ENCODE results near the gene FBLN1.
"Not testable (repeated sequence)": the region's sequence is repeated elsewhere in the genome, so short reads cannot be mapped to it uniquely, and the experiment has no call there.

The FBLN1 gene

DNA sequence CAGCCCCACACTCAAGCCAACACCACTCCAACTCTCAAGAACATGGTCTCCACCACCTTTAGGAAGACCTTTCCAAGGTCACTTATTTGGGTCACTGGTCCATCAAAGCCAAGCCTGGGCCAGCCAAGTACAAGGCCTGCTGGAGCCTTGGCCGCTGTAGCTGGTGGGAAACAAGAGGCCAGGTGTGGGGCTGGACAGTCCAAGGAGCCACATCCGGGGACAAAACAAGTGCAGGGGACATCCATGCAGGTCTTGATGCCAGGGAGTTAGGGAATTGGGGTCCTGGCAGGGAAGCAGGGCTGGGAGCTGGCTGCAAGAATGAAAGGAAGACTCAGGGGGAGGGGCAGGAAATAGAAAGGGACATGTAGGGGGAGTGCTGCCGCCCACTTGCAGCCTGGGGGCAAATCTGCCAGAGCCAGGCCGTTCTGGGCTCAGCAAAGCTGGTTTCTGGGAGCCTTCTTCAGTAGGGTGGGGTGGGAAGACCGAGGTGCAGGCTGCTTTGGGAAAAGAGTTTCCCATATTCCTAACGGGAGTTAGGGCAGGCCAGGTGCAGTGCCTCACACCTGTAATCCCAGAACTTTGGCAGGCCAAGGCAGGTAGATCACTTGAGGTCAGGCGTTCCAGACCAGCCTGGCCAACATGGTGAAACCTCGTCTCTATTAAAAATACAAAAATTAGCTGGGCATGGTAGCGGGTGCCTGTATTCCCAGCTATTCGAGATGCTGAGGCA is 99.5 kb downstream of the FBLN1 start:
- Histone ChIP-seq H4K8ac (ENCODE audit: low read depth, low read length) (no peak overlapping the region), H3K36me3 (ENCODE audit: control insufficient read depth in 1 of 2, insufficient read depth in 2 of 2, low read length in 2 of 2) (peaks cover 29 to 39% of the 10 kb centered on the region in 2 experiments), H2AK5ac (ENCODE audit: low read length) (no peak overlapping the region), H3K27me3 (ENCODE audit: insufficient read depth, low read length) (no peaks in the 10 kb centered on the region), H2BK120ac (ENCODE audit: insufficient read depth, low read length, poor library complexity) (no peak overlapping the region), H3K18ac (ENCODE audit: low read length) (no peak overlapping the region), H2AFZ (ENCODE audit: insufficient read depth, low read length, poor library complexity) (no peak overlapping the region), H3K9me3 (ENCODE audit: insufficient read depth, low read depth, low read length) (peaks cover 8% of the 10 kb centered on the region), H3K4me2 (ENCODE audit: low read length) (peak overlapping the region; percentile 17), H2BK5ac (ENCODE audit: low read depth, low read length, poor library complexity) (no peak overlapping the region), H4K12ac (ENCODE audit: low read depth, low read length) (no peak overlapping the region), H3K4me1 (ENCODE audit: control insufficient read depth in 1 of 2, insufficient read depth in 2 of 2, low read length in 2 of 2) (peaks cover 12 to 16% of the 10 kb centered on the region in 2 experiments), H2BK12ac (ENCODE audit: low read length) (peak overlapping the region; percentile 10), H3K79me2 (ENCODE audit: control insufficient read depth, insufficient read depth, low read length, poor library complexity) (no peaks in the 10 kb centered on the region), H4K91ac (ENCODE audit: low read depth, low read length) (peak overlapping the region; percentile 50), H3K4me3 (ENCODE audit: low read depth, low read length) (no peak overlapping the region), H3K14ac (ENCODE audit: low read length) (peak overlapping the region; percentile 29), H3K23ac (ENCODE audit: low read length) (no peak overlapping the region), H3K4ac (ENCODE audit: low read depth, low read length) (no peak overlapping the region), H3K9ac (ENCODE audit: low read length) (no peak overlapping the region), H3K27ac (ENCODE audit: low read depth, low read length) (peak overlapping the region; percentile 2), H3K79me1 (ENCODE audit: low read length) (no peaks in the 10 kb centered on the region)
- WGBS (ENCODE audit: extremely low coverage, insufficient coverage, insufficient read length) = no CpG with 5 or more reads among the region's 10 CpGs
- no peak for DNase-seq

- H3K4me2 ChIP-seq (ENCODE audit: low read length) = peak overlapping the region; percentile 5
- H2BK5ac ChIP-seq (ENCODE audit: low read depth, low read length, poor library complexity) = no peak overlapping the region
- peaks cover 8% of the 10 kb centered on the region for H3K9me3 ChIP-seq (ENCODE audit: insufficient read depth, low read depth, low read length)
- no peak overlapping the region for H4K12ac ChIP-seq (ENCODE audit: low read depth, low read length)
- no peaks in the 10 kb centered on the region for H3K79me2 ChIP-seq (ENCODE audit: control insufficient read depth, insufficient read depth, low read length, poor library complexity)
- no peak overlapping the region for H3K9ac ChIP-seq (ENCODE audit: low read length)
- H2AK5ac ChIP-seq (ENCODE audit: low read length) = no peak overlapping the region
- no CpG with 5 or more reads among the region's 21 CpGs for WGBS (ENCODE audit: extremely low coverage, insufficient coverage, insufficient read length)
- H3K27ac ChIP-seq (ENCODE audit: low read depth, low read length) = no peak overlapping the region
- no peak overlapping the region for H3K18ac ChIP-seq (ENCODE audit: low read length)
- no peak overlapping the region for H4K91ac ChIP-seq (ENCODE audit: low read depth, low read length)
- no peaks in the 10 kb centered on the region for H3K79me1 ChIP-seq (ENCODE audit: low read length)
- H2AFZ ChIP-seq (ENCODE audit: insufficient read depth, low read length, poor library complexity) = no peak overlapping the region
- peak; percentile 76 to 79 for DNase-seq
- no peak overlapping the region for H3K4ac ChIP-seq (ENCODE audit: low read depth, low read length)
- H3K14ac ChIP-seq (ENCODE audit: low read length) = no peak overlapping the region
- H4K8ac ChIP-seq (ENCODE audit: low read depth, low read length) = no peak overlapping the region
- no peak overlapping the region for H3K23ac ChIP-seq (ENCODE audit: low read length)
- no peak overlapping the region for H2BK120ac ChIP-seq (ENCODE audit: insufficient read depth, low read length, poor library complexity)
- peak overlapping the region; percentile 12 for H2BK12ac ChIP-seq (ENCODE audit: low read length)
- peaks cover 26 to 38% of the 10 kb centered on the region in 2 experiments for H3K36me3 ChIP-seq (ENCODE audit: control insufficient read depth in 1 of 2, insufficient read depth in 2 of 2, low read length in 2 of 2)
- peak overlapping the region; percentile 14 for H3K4me3 ChIP-seq (ENCODE audit: low read depth, low read length)
- H3K4me1 ChIP-seq (ENCODE audit: control insufficient read depth in 1 of 2, insufficient read depth in 2 of 2, low read length in 2 of 2) = peaks cover 9 to 12% of the 10 kb centered on the region in 2 experiments
- H3K27me3 ChIP-seq (ENCODE audit: insufficient read depth, low read length) = no peaks in the 10 kb centered on the region
These were observed 100.3 kb downstream of the FBLN1 start for GRCh38 chr22:45602824-45603595.

- no peak overlapping the region for H3K4me3 ChIP-seq (ENCODE audit: low read depth, low read length)
- H3K9me3 ChIP-seq (ENCODE audit: insufficient read depth, low read depth, low read length) = peaks cover 8% of the 10 kb centered on the region
- H3K27ac ChIP-seq (ENCODE audit: low read depth, low read length) = no peak overlapping the region
- peaks cover 20 to 32% of the 10 kb centered on the region in 2 experiments for H3K36me3 ChIP-seq (ENCODE audit: control insufficient read depth in 1 of 2, insufficient read depth in 2 of 2, low read length in 2 of 2)
- no peak overlapping the region for H3K4me2 ChIP-seq (ENCODE audit: low read length)
- no peaks in the 10 kb centered on the region for H3K79me2 ChIP-seq (ENCODE audit: control insufficient read depth, insufficient read depth, low read length, poor library complexity)
- no peak overlapping the region for H2BK5ac ChIP-seq (ENCODE audit: low read depth, low read length, poor library complexity)
- H2AFZ ChIP-seq (ENCODE audit: insufficient read depth, low read length, poor library complexity) = no peak overlapping the region
- no peak overlapping the region for H4K12ac ChIP-seq (ENCODE audit: low read depth, low read length)
- no peak overlapping the region for H4K91ac ChIP-seq (ENCODE audit: low read depth, low read length)
- no peak overlapping the region for H2BK120ac ChIP-seq (ENCODE audit: insufficient read depth, low read length, poor library complexity)
- no peaks in the 10 kb centered on the region for H3K27me3 ChIP-seq (ENCODE audit: insufficient read depth, low read length)
- no peak overlapping the region for H2BK12ac ChIP-seq (ENCODE audit: low read length)
- H3K9ac ChIP-seq (ENCODE audit: low read length) = no peak overlapping the region
- H3K18ac ChIP-seq (ENCODE audit: low read length) = no peak overlapping the region
- H3K23ac ChIP-seq (ENCODE audit: low read length) = no peak overlapping the region
- H2AK5ac ChIP-seq (ENCODE audit: low read length) = no peak overlapping the region
- no peaks in the 10 kb centered on the region for H3K79me1 ChIP-seq (ENCODE audit: low read length)
- no peak overlapping the region for H3K4ac ChIP-seq (ENCODE audit: low read depth, low read length)
- DNase-seq = no peak
- no peak overlapping the region for H4K8ac ChIP-seq (ENCODE audit: low read depth, low read length)
- no CpG with 5 or more reads among the region's 3 CpGs for WGBS (ENCODE audit: extremely low coverage, insufficient coverage, insufficient read length)
- no peak overlapping the region for H3K14ac ChIP-seq (ENCODE audit: low read length)
- H3K4me1 ChIP-seq (ENCODE audit: control insufficient read depth in 1 of 2, insufficient read depth in 2 of 2, low read length in 2 of 2) = peaks cover 9 to 12% of the 10 kb centered on the region in 2 experiments
These were observed 100.9 kb downstream of the FBLN1 start for GRCh38 chr22:45603619-45604018.

DNA sequence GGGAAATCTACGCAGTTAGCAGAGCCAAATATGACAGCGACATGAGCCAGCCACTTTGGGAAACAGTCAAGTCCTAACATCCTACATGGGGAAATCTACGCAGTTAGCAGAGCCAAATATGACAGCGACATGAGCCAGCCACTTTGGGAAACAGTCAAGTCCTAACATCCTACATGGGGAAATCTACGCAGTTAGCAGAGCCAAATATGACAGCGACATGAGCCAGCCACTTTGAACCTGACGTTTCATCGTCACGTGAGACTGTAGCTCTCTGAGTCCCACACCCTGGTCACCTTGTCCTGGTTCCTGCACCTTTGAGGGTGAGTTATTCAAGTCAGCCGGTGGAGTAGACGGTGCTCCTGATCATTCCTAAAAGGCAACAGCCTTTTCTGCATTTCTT is 105.4 kb downstream of the FBLN1 start:
- not testable (repeated sequence) for H3K23ac ChIP-seq (ENCODE audit: low read length); H4K12ac ChIP-seq (ENCODE audit: low read depth, low read length); H3K4me3 ChIP-seq (ENCODE audit: low read depth, low read length); H3K79me2 ChIP-seq (ENCODE audit: control insufficient read depth, insufficient read depth, low read length, poor library complexity); H2AFZ ChIP-seq (ENCODE audit: insufficient read depth, low read length, poor library complexity); H3K14ac ChIP-seq (ENCODE audit: low read length); H3K79me1 ChIP-seq (ENCODE audit: low read length); H2BK120ac ChIP-seq (ENCODE audit: insufficient read depth, low read length, poor library complexity); H2BK5ac ChIP-seq (ENCODE audit: low read depth, low read length, poor library complexity); H3K27ac ChIP-seq (ENCODE audit: low read depth, low read length); H3K4me1 ChIP-seq (ENCODE audit: control insufficient read depth in 1 of 2, insufficient read depth in 2 of 2, low read length in 2 of 2); H3K4me2 ChIP-seq (ENCODE audit: low read length); H4K8ac ChIP-seq (ENCODE audit: low read depth, low read length); H2AK5ac ChIP-seq (ENCODE audit: low read length); H3K18ac ChIP-seq (ENCODE audit: low read length); H3K9me3 ChIP-seq (ENCODE audit: insufficient read depth, low read depth, low read length); H4K91ac ChIP-seq (ENCODE audit: low read depth, low read length); DNase-seq; H3K36me3 ChIP-seq (ENCODE audit: control insufficient read depth in 1 of 2, insufficient read depth in 2 of 2, low read length in 2 of 2); H2BK12ac ChIP-seq (ENCODE audit: low read length); H3K4ac ChIP-seq (ENCODE audit: low read depth, low read length); H3K9ac ChIP-seq (ENCODE audit: low read length); H3K27me3 ChIP-seq (ENCODE audit: insufficient read depth, low read length)
- no CpG with 5 or more reads among the region's 11 CpGs for WGBS (ENCODE audit: extremely low coverage, insufficient coverage, insufficient read length)

Data from trophoblast cell (in vitro differentiated cells and primary cell).